T-helper 17 cell (primary cell): ENCODE results near the gene SCN3A. TPM values are rescaled to one million over a fixed set of nuclear protein-coding genes. Genes with fewer than 3 reads are reported as not detected.

Experiments used
- ATAC-seq: fragments of 150-1000 bp; cut with Tn5 transposase; 2 replicates; pipeline ENCODE4 v1.10.0; 2021; ENCODE audit warnings: mild to moderate bottlenecking, moderate library complexity
- DNase-seq, 3 donors: peaks; one replicate each; pipeline versions ENCODE4 v3.0.0 to v3.0.0-alpha.2; 2020 to 2021
- H3K9me3 ChIP-seq: one replicate; pipeline ENCODE4 v1.7.0; 2013; ENCODE audit warnings: low read length, mild to moderate bottlenecking; ENCODE audit not compliant: control insufficient read depth, poor library complexity, severe bottlenecking
- H3K27ac Mint-ChIP-seq: one replicate; pipeline ENCODE4 v1.8.0; 2022; ENCODE audit warnings: mild to moderate bottlenecking, moderate library complexity, mixed read lengths
- H3K27me3 Mint-ChIP-seq: one replicate; pipeline ENCODE4 v1.8.0; 2022; ENCODE audit warnings: mixed read lengths
- H3K36me3 Mint-ChIP-seq: one replicate; pipeline ENCODE4 v1.8.0; 2022; ENCODE audit warnings: low read depth, mixed read lengths
- H3K4me1 Mint-ChIP-seq: one replicate; pipeline ENCODE4 v1.8.0; 2022; ENCODE audit warnings: mild to moderate bottlenecking, mixed read lengths
- H3K4me3 Mint-ChIP-seq: one replicate; pipeline ENCODE4 v1.8.0; 2022; ENCODE audit warnings: mild to moderate bottlenecking, moderate library complexity, mixed read lengths
- total RNA-seq, 4 donors: library from RNA in 2 of 4; stranded (reverse) in 2 of 4; gene quantifications; one replicate each; pipeline ENCODE4 v1.2.3 and lab custom pipeline; 2022 to 2026

SCN3A gene
- total RNA-seq, 2 donors from 2014 or later = 0.42 TPM; not detected in 1

GRCh38 chr2:165214093-165214492, 10.2 kb upstream of the SCN3A start:
- no peaks in the 10 kb centered on the region for H3K4me1 Mint-ChIP-seq
- H3K9me3 ChIP-seq = no peaks in the 10 kb centered on the region
- DNase-seq = no peak
- H3K36me3 Mint-ChIP-seq = no peaks in the 10 kb centered on the region
- no peaks in the 10 kb centered on the region for H3K27me3 Mint-ChIP-seq
- no peak for ATAC-seq
- H3K4me3 Mint-ChIP-seq = no peak overlapping the region
- H3K27ac Mint-ChIP-seq = no peak overlapping the region

- no peak overlapping the region for H3K4me3 Mint-ChIP-seq
- peaks cover 3% of the 10 kb centered on the region for H3K36me3 Mint-ChIP-seq
- peaks cover 10% of the 10 kb centered on the region for H3K27me3 Mint-ChIP-seq
- no peak for ATAC-seq
- H3K4me1 Mint-ChIP-seq = peaks cover 3% of the 10 kb centered on the region
- no peaks in the 10 kb centered on the region for H3K9me3 ChIP-seq
- DNase-seq = no peak
- no peak overlapping the region for H3K27ac Mint-ChIP-seq
Observed at GRCh38 chr2:165208094-165208493, 4.2 kb upstream of the SCN3A start.

GRCh38 chr2:165205865-165206264, 2.0 kb upstream of the SCN3A start:
- no peak for ATAC-seq
- Mint-ChIP-seq H3K27me3 (peaks cover 14% of the 10 kb centered on the region), H3K36me3 (peaks cover 3% of the 10 kb centered on the region)

GRCh38 chr2:165202239-165202638, 1.6 kb downstream of the SCN3A start:
- Mint-ChIP-seq H3K27ac (no peak overlapping the region), H3K27me3 (peaks cover 14% of the 10 kb centered on the region), H3K4me1 (peaks cover 3% of the 10 kb centered on the region), H3K4me3 (no peak overlapping the region), H3K36me3 (peaks cover 3% of the 10 kb centered on the region)
- ATAC-seq (no peak), DNase-seq (no peak)
- H3K9me3 ChIP-seq = no peaks in the 10 kb centered on the region

More at GRCh38 chr2:165205865-165206264, 2.0 kb upstream of the SCN3A start:
- H3K9me3 ChIP-seq = no peaks in the 10 kb centered on the region
- Mint-ChIP-seq H3K27ac (no peak overlapping the region), H3K4me3 (no peak overlapping the region), H3K4me1 (peaks cover 3% of the 10 kb centered on the region)
- DNase-seq = no peak

GRCh38 chr2:165198181-165198580, 5.7 kb downstream of the SCN3A start:
- peaks cover 5% of the 10 kb centered on the region for H3K27me3 Mint-ChIP-seq
- no peaks in the 10 kb centered on the region for H3K36me3 Mint-ChIP-seq
- DNase-seq (no peak), ATAC-seq (no peak)
- H3K4me3 Mint-ChIP-seq = no peak overlapping the region
- H3K4me1 Mint-ChIP-seq = no peaks in the 10 kb centered on the region
- H3K9me3 ChIP-seq = no peaks in the 10 kb centered on the region
- H3K27ac Mint-ChIP-seq = no peak overlapping the region

GRCh38 chr2:165197346-165197745, 6.5 kb downstream of the SCN3A start:
- no peak for ATAC-seq
- Mint-ChIP-seq H3K4me1 (no peaks in the 10 kb centered on the region), H3K27ac (no peak overlapping the region), H3K36me3 (no peaks in the 10 kb centered on the region), H3K4me3 (no peak overlapping the region), H3K27me3 (peaks cover 5% of the 10 kb centered on the region)
- H3K9me3 ChIP-seq = no peaks in the 10 kb centered on the region
- no peak for DNase-seq

- Mint-ChIP-seq H3K4me3 (no peak overlapping the region), H3K27me3 (peaks cover 5% of the 10 kb centered on the region), H3K27ac (no peak overlapping the region), H3K4me1 (no peaks in the 10 kb centered on the region), H3K36me3 (no peaks in the 10 kb centered on the region)
- DNase-seq (no peak), ATAC-seq (no peak)
- no peaks in the 10 kb centered on the region for H3K9me3 ChIP-seq
Observed at GRCh38 chr2:165196411-165196810, 7.4 kb downstream of the SCN3A start.

- Mint-ChIP-seq H3K4me1 (no peaks in the 10 kb centered on the region), H3K27me3 (no peaks in the 10 kb centered on the region), H3K4me3 (no peak overlapping the region), H3K36me3 (no peaks in the 10 kb centered on the region), H3K27ac (no peak overlapping the region)
- DNase-seq (no peak), ATAC-seq (no peak)
- H3K9me3 ChIP-seq = no peaks in the 10 kb centered on the region
Observed at GRCh38 chr2:165193178-165193777, 10.6 kb downstream of the SCN3A start.

GRCh38 chr2:165192729-165193128, 11.1 kb downstream of the SCN3A start:
- DNase-seq (no peak), ATAC-seq (no peak)
- no peak overlapping the region for H3K4me3 Mint-ChIP-seq
- no peaks in the 10 kb centered on the region for H3K36me3 Mint-ChIP-seq
- H3K9me3 ChIP-seq = no peaks in the 10 kb centered on the region
- no peaks in the 10 kb centered on the region for H3K27me3 Mint-ChIP-seq
- H3K27ac Mint-ChIP-seq = no peak overlapping the region
- no peaks in the 10 kb centered on the region for H3K4me1 Mint-ChIP-seq

GRCh38 chr2:165191096-165191728, 12.6 kb downstream of the SCN3A start:
- ATAC-seq (no peak), DNase-seq (no peak)
- no peak overlapping the region for H3K27ac Mint-ChIP-seq

GRCh38 chr2:165185633-165186032, 18.2 kb downstream of the SCN3A start:
- DNase-seq (no peak), ATAC-seq (no peak)
- Mint-ChIP-seq H3K4me1 (no peaks in the 10 kb centered on the region), H3K36me3 (no peaks in the 10 kb centered on the region), H3K27me3 (no peaks in the 10 kb centered on the region), H3K27ac (no peak overlapping the region), H3K4me3 (no peak overlapping the region)
- H3K9me3 ChIP-seq = no peaks in the 10 kb centered on the region

More at GRCh38 chr2:165191096-165191728, 12.6 kb downstream of the SCN3A start:
- no peaks in the 10 kb centered on the region for H3K9me3 ChIP-seq
- H3K36me3 Mint-ChIP-seq = no peaks in the 10 kb centered on the region
- H3K4me3 Mint-ChIP-seq = no peak overlapping the region
- no peaks in the 10 kb centered on the region for H3K27me3 Mint-ChIP-seq
- H3K4me1 Mint-ChIP-seq = no peaks in the 10 kb centered on the region

GRCh38 chr2:165182029-165182428, 21.8 kb downstream of the SCN3A start:
- no peaks in the 10 kb centered on the region for H3K4me1 Mint-ChIP-seq
- ATAC-seq = no peak
- no peaks in the 10 kb centered on the region for H3K9me3 ChIP-seq
- no peak overlapping the region for H3K4me3 Mint-ChIP-seq
- no peaks in the 10 kb centered on the region for H3K27me3 Mint-ChIP-seq
- no peak overlapping the region for H3K27ac Mint-ChIP-seq
- DNase-seq = no peak
- no peaks in the 10 kb centered on the region for H3K36me3 Mint-ChIP-seq

- H3K4me3 Mint-ChIP-seq = no peak overlapping the region
- no peak for ATAC-seq
Observed at GRCh38 chr2:165176780-165177179, 27.1 kb downstream of the SCN3A start.

GRCh38 chr2:165173215-165173614, 30.6 kb downstream of the SCN3A start:
- no peak for ATAC-seq
- H3K9me3 ChIP-seq = no peaks in the 10 kb centered on the region
- no peak for DNase-seq
- no peaks in the 10 kb centered on the region for H3K4me1 Mint-ChIP-seq
- no peak overlapping the region for H3K4me3 Mint-ChIP-seq
- H3K36me3 Mint-ChIP-seq = no peaks in the 10 kb centered on the region
- no peak overlapping the region for H3K27ac Mint-ChIP-seq
- H3K27me3 Mint-ChIP-seq = no peaks in the 10 kb centered on the region

More at GRCh38 chr2:165176780-165177179, 27.1 kb downstream of the SCN3A start:
- H3K4me1 Mint-ChIP-seq = no peaks in the 10 kb centered on the region
- H3K27ac Mint-ChIP-seq = no peak overlapping the region
- no peaks in the 10 kb centered on the region for H3K27me3 Mint-ChIP-seq
- H3K36me3 Mint-ChIP-seq = no peaks in the 10 kb centered on the region
- no peak for DNase-seq
- no peaks in the 10 kb centered on the region for H3K9me3 ChIP-seq
